Measurements from ENCODE around the gene TIMM10.

Gene TIMM10

DNA sequence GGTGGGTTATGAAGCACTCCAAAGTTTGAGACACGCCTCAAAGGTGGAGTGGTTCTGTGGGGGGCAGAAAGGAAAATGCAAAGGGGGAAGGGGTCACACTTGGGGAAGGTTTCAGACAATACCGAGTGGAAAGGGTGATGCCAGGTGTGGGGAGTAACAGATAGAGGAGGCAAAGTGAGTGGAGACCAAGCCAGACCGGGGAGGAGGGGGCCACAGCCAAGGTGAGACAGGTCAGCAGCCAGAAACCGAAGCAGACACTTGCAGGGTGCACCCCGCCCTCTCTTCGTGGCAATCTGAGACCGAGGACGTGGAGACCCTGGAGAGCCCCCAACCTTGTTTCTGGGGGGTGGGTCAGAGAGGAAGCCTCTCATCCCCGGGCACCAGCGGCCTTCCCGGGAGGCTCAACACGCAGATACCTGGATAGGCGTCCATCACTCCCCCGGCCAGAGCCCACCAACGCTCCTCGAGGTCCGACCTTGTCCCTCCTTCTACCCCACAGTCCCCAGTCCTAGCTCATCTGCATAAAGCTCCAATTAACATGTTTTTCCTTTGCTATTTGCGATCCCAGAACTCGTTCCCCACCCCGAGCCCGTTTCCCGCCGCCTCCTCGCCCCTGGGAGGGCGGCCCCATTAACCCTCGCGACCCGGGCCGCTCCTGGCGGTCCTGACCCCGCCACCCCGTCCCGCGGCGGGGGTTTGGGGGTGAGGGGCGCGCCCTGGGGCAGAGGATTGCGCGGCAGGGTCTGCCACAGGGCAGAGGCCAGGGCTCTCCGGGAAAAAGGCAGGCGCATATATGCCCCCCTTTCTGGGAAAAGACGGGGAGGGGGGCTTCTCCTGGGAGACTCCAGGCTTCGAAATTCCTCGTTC is 48.4 kb downstream of the TIMM10 start:
- DNase-seq, result no peak

DNA sequence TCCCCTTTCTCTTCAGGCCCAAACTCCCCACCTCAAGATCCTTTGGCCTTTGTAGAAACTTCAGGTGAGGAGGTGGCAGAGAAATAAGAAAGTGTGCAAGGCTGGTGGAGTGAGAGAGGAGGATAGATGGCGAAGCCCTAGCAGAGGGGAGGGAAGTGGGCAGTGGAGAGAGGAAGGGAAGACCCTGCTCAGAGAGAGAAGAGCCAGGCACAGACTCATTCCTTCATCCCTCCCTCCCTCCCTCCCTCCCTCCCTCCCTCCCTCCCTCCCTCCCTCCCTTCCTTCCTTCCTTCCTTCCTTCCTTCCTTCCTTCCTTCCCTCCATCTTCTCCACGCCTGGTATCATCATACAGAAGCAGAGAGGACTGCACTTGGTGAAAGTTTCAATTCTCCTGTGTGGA is 49.2 kb downstream of the TIMM10 start:
- no peak for DNase-seq

DNA sequence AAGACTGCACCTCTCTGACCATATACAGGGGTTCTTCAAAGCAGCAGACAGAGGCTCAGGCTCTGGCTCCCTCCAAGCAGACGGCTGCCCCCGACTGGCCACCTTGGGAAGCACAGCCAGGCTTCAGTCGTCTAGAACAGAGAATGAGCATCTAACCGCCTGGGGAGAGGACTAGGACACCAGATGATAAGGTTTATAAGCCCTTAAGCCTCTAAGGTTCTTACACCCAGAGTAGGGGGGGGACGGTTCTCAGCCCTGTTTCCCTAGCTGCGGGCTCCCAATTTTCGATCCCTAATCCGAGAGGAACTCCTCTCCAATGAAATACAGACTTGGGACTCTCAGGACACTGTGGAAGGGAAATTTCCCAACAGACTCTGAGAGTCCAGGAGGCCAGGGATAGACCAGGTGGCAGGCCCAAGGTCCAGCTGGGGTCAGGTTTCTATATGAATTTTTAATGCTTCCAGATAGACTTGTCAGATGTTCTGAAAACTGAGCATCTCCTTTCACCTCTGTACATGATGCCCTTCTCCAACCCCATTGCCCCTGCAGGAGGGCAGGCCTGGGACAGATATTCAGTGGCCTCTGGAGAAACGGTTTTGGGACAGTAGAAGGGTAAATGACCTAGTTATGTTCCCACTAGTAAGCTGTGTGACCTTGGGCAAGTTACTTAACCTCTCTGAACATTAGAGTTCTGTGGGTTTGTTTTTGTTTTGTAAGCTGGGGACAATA is 50.0 kb downstream of the TIMM10 start:
- DNase-seq, result peak in 1 of 2 donors; percentile 26

DNA sequence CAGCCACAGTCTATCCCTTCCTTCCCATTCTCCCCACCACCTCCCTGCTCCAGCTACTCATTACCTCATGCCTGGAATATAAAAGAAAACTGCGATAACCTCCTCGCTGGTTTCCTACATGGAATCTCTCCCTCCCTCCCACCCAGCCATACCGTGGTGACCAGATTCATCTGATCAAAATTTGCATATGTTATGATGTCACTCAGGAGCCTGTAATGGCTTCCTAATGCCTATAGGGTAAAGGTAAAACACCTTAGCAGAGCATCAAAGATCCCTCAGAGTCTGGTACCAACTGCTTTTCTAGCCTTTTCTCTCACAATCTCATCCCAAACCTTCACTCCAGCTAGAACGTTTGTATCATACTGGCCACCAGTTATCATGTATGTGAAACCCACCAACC is 50.6 kb downstream of the TIMM10 start:
- DNase-seq, result no peak

DNA sequence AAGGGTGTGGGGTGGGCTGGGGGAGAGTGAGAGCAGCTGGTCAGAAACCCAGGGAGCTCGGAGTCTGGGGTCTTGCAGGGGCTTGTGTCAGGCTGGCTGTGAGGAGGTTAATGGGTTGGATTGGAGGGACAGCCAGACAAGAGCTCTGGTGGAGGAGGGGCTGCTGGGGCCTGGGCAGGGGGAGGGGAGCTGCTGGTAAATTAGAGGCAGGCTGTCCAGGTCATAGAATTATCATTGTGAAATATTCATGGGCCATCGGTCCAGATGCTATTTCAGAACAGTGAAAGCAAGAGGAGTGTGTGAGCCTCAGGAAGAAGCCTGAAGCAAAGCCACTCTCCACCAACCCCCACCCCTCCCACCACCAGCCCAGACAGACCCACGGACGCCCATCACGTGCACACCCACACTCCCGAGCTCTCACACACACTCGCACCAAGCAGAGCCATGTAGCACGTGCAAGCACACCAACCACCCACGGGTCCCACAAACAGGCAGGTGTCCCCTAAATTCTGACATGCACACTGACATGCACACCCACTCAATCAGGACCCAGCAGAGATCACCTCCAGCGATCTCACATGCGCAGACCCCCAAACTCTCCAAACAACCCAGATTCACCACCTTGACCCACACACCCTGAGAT is 51.4 kb downstream of the TIMM10 start:
- no peak for DNase-seq

All from hippocampal formation (tissue), 2 donors.